Uterus (tissue), 2 donors: ENCODE measurements around the gene WWOX.

Experiments used
- POLR2A ChIP-seq, 2 donors: fragments of 450-650 bp; IDR thresholded peaks; one replicate each; pipeline ENCODE4 v1.6.1; 2016; ENCODE audit warnings: antibody characterized with exemption in 2 of 2, mild to moderate bottlenecking in 1 of 2, moderate library complexity in 1 of 2
- TF ChIP-seq, protein P1 (sequence below), 4 experiments: fragments of 200-600 bp in 2 of 4; fragments of 450-650 bp in 2 of 4; sonication (generic) in 2 of 4; IDR thresholded peaks; one replicate each; pipeline ENCODE4 v1.5.1; 2016 to 2019; ENCODE audit warnings: antibody characterized with exemption in 4 of 4, mild to moderate bottlenecking in 2 of 4, moderate library complexity in 1 of 4

DNA sequence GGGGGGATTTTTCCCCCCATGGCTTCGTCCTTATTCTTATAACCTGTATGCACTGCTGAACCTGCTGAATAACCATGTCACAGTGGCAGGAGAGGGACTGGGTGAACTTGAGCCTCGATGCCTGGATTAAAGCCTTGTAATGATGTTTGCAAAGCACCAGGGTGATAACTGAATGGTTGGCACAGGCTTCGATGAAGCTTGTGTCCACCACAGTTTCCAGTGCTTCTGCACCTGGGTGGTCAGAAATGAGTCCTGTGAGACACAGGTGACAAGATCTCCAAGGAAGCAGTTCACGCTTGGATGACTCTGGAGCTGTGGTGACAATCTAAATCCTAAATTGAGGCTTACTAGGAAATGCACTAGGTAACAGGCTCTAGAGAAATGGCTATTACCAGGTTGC, 771.8 kb downstream of the WWOX start:
- TF ChIP-seq POLR2A (IDR thresholded peaks at IDR 0.05) = no peak
- TF ChIP-seq, protein P1, sequence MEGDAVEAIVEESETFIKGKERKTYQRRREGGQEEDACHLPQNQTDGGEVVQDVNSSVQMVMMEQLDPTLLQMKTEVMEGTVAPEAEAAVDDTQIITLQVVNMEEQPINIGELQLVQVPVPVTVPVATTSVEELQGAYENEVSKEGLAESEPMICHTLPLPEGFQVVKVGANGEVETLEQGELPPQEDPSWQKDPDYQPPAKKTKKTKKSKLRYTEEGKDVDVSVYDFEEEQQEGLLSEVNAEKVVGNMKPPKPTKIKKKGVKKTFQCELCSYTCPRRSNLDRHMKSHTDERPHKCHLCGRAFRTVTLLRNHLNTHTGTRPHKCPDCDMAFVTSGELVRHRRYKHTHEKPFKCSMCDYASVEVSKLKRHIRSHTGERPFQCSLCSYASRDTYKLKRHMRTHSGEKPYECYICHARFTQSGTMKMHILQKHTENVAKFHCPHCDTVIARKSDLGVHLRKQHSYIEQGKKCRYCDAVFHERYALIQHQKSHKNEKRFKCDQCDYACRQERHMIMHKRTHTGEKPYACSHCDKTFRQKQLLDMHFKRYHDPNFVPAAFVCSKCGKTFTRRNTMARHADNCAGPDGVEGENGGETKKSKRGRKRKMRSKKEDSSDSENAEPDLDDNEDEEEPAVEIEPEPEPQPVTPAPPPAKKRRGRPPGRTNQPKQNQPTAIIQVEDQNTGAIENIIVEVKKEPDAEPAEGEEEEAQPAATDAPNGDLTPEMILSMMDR (IDR thresholded peaks at IDR 0.05) = no peak
